Measurements from ENCODE around the gene MEGF11. TPM values are rescaled to one million over a fixed set of nuclear protein-coding genes. Genes with fewer than 3 reads are reported as not detected.

Gene MEGF11
- total RNA-seq, 4 donors from 2014 or later: 0.76 TPM; not detected in 3

DNA sequence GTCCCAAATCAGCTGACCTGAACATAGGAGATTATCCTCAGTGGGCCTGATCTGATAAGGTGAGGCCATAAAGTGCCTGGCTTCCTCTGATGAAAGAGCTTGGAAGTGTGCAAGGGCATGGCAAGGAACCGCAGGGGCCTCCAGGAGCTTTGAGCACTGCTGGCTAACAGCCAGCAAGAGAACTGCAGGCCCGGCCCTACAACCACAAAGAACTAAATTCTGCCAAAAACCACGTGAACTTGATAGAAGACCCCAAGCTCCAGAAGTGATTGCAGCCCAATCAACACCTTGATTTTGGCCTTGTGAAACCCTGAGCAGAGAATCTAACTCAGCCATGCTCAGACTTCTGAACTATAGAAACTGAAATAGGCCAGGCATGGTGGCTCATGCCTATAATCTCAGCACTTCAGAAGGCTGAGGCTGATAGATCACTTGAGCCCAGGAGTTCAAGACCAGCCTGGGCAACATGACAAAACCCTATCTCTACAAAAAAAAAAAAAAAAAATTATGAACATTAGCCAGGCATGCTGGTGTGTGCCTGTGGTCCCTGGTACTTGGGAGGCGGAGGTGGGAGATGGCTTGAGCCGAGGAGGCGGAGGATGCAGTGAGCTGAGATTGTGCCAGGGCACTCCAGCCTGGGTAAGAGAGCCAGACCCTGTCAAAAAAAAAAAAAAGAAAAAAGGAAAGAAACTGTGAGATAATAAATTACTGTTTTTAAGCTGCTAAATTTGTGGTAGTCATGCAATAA lies 32.2 kb upstream of the MEGF11 start:
- H3K4me3 ChIP-seq: no peak overlapping the region
- H3K9me3 ChIP-seq: no peaks in the 10 kb centered on the region
- TF ChIP-seq, protein P1, sequence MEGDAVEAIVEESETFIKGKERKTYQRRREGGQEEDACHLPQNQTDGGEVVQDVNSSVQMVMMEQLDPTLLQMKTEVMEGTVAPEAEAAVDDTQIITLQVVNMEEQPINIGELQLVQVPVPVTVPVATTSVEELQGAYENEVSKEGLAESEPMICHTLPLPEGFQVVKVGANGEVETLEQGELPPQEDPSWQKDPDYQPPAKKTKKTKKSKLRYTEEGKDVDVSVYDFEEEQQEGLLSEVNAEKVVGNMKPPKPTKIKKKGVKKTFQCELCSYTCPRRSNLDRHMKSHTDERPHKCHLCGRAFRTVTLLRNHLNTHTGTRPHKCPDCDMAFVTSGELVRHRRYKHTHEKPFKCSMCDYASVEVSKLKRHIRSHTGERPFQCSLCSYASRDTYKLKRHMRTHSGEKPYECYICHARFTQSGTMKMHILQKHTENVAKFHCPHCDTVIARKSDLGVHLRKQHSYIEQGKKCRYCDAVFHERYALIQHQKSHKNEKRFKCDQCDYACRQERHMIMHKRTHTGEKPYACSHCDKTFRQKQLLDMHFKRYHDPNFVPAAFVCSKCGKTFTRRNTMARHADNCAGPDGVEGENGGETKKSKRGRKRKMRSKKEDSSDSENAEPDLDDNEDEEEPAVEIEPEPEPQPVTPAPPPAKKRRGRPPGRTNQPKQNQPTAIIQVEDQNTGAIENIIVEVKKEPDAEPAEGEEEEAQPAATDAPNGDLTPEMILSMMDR (IDR thresholded peaks at IDR 0.05): no peak
- TF ChIP-seq POLR2A (IDR thresholded peaks at IDR 0.05): no peak
- no peak for DNase-seq
- peaks cover 0 to 6% of the 10 kb centered on the region in 2 donors for H3K4me1 ChIP-seq
- no peaks in the 10 kb centered on the region for H3K36me3 ChIP-seq
- intact Hi-C loops (cut with DNase I; ENCODE audit: low total_unique reads): no loop called here
- H3K27me3 ChIP-seq: no peaks in the 10 kb centered on the region
- H3K27ac ChIP-seq: no peak overlapping the region

DNA sequence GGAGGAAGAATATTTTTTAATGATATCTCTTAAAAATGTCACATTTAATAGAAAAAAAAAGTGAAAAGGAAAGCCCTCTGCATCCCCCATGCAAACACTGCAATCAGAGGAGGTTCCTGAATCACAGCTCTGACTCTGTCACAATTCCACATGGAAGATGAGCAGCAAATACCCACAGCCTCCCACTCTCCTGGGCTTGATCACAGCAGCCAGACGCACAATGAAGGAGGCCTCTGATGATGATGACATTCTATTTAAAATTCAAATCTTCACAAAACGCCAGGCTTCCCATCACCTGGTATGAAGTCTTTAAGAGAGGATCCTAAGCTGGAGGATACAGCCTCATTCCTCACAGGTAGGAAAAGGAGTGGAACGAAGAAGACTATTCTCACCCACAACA lies 30.7 kb upstream of the MEGF11 start:
- H3K4me1 ChIP-seq: peaks cover 0 to 6% of the 10 kb centered on the region in 2 donors
- H3K36me3 ChIP-seq: no peaks in the 10 kb centered on the region
- intact Hi-C loops (cut with DNase I; ENCODE audit: low total_unique reads): no loop called here

DNA sequence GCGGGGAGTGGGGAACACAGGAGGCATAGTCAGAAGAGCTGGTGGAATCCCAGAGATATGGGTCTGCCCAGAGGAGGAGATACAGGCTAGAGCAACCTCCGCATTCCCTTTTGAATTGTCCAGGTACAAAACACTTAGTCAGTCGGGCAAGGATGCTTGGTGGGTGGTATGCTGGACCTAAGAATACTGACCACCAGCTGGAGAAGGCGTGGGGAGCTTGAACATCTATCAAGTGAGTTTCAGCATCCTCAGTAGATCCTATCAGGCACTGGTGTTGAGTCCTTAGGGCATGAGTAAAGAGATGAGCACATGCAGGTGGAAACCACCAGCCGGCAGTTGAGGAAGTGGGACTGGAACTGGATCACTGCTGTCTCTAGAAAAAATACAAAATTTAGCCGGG lies 25.1 kb upstream of the MEGF11 start:
- Histone ChIP-seq H3K27ac (no peak overlapping the region), H3K27me3 (no peaks in the 10 kb centered on the region), H3K9me3 (no peaks in the 10 kb centered on the region), H3K4me3 (no peak overlapping the region), H3K4me1 (no peaks in the 10 kb centered on the region), H3K36me3 (no peaks in the 10 kb centered on the region)
- intact Hi-C loops (cut with DNase I; ENCODE audit: low total_unique reads): no loop called here
- DNase-seq: no peak
- TF ChIP-seq, protein P1 (IDR thresholded peaks at IDR 0.05): no peak
- no peak for TF ChIP-seq POLR2A (IDR thresholded peaks at IDR 0.05)

More for the DNA sequence above, 30.7 kb upstream of the MEGF11 start:
- no peaks in the 10 kb centered on the region for H3K27me3 ChIP-seq
- no peak for DNase-seq
- no peaks in the 10 kb centered on the region for H3K9me3 ChIP-seq
- H3K27ac ChIP-seq: no peak overlapping the region
- no peak overlapping the region for H3K4me3 ChIP-seq
- TF ChIP-seq POLR2A (IDR thresholded peaks at IDR 0.05): no peak

DNA sequence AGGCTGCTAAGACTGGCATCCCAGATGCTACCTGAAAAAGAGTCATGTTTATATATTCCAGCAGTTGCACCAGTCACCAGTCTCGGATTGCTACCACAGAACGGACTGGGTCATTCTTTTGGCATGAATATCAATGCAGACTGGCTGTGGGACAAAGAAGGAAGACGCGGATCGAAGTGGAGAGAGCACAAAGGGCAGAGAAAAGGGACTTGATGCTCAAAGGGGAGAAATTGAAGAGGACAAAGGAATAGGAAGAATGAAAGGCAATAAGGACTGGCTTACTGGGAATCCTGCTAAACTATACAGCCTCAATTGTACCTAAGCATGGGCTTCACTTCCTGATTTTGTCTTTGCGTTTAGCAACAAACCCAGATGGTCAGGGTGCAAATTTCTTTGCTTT lies 24.5 kb upstream of the MEGF11 start:
- Histone ChIP-seq H3K27ac (no peak overlapping the region), H3K4me3 (no peak overlapping the region), H3K9me3 (no peaks in the 10 kb centered on the region), H3K27me3 (no peaks in the 10 kb centered on the region), H3K4me1 (no peaks in the 10 kb centered on the region), H3K36me3 (no peaks in the 10 kb centered on the region)
- TF ChIP-seq, protein P1 (IDR thresholded peaks at IDR 0.05): no peak
- no peak for TF ChIP-seq POLR2A (IDR thresholded peaks at IDR 0.05)
- no peak for DNase-seq
- intact Hi-C loops (cut with DNase I; ENCODE audit: low total_unique reads): no loop called here

DNA sequence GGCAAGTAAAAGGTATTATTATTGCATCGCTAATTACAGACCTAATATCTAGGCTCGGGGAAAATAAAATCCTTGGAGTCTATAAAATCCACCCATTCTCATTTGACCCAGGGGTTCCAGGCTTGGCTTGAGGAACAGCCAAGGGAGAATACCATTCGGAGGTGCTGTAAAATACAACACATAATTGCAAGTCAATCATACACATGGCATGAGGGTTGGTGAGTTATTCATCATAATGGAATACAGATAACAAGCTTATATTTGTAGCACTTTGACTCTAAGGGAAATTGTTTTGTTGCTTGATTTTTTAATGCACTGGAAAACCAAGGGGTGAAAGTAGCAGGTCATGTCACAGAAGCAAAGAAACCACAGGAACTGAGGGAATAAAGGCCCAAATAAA lies 23.0 kb upstream of the MEGF11 start:
- intact Hi-C loops (cut with DNase I; ENCODE audit: low total_unique reads): no loop called here
- TF ChIP-seq, protein P1 (IDR thresholded peaks at IDR 0.05): no peak
- no peak for TF ChIP-seq POLR2A (IDR thresholded peaks at IDR 0.05)
- no peak for DNase-seq
- no peaks in the 10 kb centered on the region for H3K4me1 ChIP-seq
- no peaks in the 10 kb centered on the region for H3K27me3 ChIP-seq
- H3K27ac ChIP-seq: no peak overlapping the region
- no peaks in the 10 kb centered on the region for H3K36me3 ChIP-seq
- no peak overlapping the region for H3K4me3 ChIP-seq
- no peaks in the 10 kb centered on the region for H3K9me3 ChIP-seq

Data from uterus (tissue), 4 donors.